Measurements from ENCODE around the gene IL1B.

DNA sequence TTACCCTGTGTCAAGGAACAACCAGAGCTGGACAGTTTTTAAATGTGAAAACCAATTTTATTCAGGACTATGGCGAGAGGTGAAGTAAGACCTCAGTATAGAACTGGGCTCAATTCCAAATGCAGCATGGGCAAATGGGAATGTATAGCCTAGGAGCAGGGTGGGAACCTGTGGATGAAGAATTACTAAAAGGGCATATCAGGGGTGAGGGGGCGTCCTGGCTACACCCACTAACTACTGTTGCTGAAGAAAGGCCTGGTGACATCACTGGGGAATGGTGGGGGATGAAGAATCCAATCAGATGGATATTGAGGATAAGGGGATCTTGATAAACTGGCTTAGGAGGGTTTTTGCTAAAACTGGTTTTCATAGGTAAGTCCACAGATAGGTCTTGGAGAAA is 47.1 kb upstream of the IL1B start:
- TF ChIP-seq, protein P1, sequence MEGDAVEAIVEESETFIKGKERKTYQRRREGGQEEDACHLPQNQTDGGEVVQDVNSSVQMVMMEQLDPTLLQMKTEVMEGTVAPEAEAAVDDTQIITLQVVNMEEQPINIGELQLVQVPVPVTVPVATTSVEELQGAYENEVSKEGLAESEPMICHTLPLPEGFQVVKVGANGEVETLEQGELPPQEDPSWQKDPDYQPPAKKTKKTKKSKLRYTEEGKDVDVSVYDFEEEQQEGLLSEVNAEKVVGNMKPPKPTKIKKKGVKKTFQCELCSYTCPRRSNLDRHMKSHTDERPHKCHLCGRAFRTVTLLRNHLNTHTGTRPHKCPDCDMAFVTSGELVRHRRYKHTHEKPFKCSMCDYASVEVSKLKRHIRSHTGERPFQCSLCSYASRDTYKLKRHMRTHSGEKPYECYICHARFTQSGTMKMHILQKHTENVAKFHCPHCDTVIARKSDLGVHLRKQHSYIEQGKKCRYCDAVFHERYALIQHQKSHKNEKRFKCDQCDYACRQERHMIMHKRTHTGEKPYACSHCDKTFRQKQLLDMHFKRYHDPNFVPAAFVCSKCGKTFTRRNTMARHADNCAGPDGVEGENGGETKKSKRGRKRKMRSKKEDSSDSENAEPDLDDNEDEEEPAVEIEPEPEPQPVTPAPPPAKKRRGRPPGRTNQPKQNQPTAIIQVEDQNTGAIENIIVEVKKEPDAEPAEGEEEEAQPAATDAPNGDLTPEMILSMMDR (IDR thresholded peaks at IDR 0.05; ENCODE audit: low read depth, low read length) = no peak
- TF ChIP-seq, protein P2, sequence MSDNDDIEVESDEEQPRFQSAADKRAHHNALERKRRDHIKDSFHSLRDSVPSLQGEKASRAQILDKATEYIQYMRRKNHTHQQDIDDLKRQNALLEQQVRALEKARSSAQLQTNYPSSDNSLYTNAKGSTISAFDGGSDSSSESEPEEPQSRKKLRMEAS (IDR thresholded peaks at IDR 0.05; ENCODE audit: low read depth, low read length) = no peak
- TF ChIP-seq MYC (IDR thresholded peaks at IDR 0.05; ENCODE audit: low read depth, low read length) = no peak

Data from NB4 (cell line).